ENCODE results near the gene CIBAR2.

CIBAR2 gene

DNA sequence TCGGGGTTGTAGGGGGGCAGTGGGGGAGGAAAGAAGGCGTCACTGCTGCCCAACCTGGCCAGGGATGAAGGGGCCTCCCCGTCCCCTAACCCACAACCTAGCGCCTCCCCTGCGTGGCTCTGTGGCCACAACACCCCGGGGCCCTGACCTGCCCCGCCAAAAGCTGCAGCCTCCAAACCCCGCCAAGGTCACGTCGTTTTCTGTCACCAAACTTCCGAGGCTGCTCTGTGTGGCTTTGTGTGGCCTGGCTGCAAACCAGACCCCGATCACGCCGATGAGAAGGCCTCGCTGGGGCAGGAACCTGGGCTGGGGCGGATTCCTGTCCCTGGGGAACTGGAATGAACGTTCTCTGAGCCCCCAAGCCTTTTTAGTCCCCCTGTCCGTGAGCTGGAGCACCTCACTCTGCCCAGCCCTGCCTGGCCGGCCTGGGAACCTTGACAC lies 30.5 kb upstream of the CIBAR2 start:
- no peak for DNase-seq (ENCODE audit: low read depth)
- TF ChIP-seq, protein P1, sequence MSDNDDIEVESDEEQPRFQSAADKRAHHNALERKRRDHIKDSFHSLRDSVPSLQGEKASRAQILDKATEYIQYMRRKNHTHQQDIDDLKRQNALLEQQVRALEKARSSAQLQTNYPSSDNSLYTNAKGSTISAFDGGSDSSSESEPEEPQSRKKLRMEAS (IDR thresholded peaks at IDR 0.05; ENCODE audit: low read depth, low read length): no peak
- no peak for TF ChIP-seq POLR2A (IDR thresholded peaks at IDR 0.05; ENCODE audit: extremely low read depth, insufficient read length)
- TF ChIP-seq, protein P2, sequence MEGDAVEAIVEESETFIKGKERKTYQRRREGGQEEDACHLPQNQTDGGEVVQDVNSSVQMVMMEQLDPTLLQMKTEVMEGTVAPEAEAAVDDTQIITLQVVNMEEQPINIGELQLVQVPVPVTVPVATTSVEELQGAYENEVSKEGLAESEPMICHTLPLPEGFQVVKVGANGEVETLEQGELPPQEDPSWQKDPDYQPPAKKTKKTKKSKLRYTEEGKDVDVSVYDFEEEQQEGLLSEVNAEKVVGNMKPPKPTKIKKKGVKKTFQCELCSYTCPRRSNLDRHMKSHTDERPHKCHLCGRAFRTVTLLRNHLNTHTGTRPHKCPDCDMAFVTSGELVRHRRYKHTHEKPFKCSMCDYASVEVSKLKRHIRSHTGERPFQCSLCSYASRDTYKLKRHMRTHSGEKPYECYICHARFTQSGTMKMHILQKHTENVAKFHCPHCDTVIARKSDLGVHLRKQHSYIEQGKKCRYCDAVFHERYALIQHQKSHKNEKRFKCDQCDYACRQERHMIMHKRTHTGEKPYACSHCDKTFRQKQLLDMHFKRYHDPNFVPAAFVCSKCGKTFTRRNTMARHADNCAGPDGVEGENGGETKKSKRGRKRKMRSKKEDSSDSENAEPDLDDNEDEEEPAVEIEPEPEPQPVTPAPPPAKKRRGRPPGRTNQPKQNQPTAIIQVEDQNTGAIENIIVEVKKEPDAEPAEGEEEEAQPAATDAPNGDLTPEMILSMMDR (IDR thresholded peaks at IDR 0.05; ENCODE audit: low read depth, low read length): no peak
- TF ChIP-seq MYC (IDR thresholded peaks at IDR 0.05; ENCODE audit: low read depth, low read length): no peak

DNA sequence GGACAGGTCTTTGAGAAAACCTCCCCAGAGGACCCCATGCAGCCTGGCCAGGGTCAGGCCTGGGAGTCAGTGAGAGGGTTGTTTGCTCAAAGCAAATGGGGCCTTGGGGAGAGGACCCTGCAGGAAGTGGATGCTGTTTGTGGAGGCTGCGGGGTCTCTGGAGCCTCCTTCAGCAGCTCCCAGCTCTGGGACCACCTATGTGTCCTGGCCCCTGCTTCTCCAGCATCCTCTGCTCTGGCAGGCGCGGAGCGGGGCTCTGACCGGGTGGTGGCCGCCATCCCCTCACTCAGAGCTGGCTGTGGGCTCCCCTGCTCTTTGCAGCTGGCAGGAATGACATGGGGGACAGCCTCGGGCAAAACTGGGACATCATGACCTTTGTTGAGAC lies 29.8 kb upstream of the CIBAR2 start:
- no peak for DNase-seq (ENCODE audit: low read depth)
- H3K4me3 ChIP-seq (ENCODE audit: low read depth, low read length): no peak overlapping the region
- TF ChIP-seq POLR2A (IDR thresholded peaks at IDR 0.05; ENCODE audit: extremely low read depth, insufficient read length): no peak
- no peak for TF ChIP-seq MYC (IDR thresholded peaks at IDR 0.05; ENCODE audit: low read depth, low read length)
- TF ChIP-seq, protein P2 (IDR thresholded peaks at IDR 0.05; ENCODE audit: low read depth, low read length): no peak
- TF ChIP-seq, protein P1 (IDR thresholded peaks at IDR 0.05; ENCODE audit: low read depth, low read length): no peak

More for the DNA sequence above, 30.5 kb upstream of the CIBAR2 start:
- no peak overlapping the region for H3K4me3 ChIP-seq (ENCODE audit: low read depth, low read length)

DNA sequence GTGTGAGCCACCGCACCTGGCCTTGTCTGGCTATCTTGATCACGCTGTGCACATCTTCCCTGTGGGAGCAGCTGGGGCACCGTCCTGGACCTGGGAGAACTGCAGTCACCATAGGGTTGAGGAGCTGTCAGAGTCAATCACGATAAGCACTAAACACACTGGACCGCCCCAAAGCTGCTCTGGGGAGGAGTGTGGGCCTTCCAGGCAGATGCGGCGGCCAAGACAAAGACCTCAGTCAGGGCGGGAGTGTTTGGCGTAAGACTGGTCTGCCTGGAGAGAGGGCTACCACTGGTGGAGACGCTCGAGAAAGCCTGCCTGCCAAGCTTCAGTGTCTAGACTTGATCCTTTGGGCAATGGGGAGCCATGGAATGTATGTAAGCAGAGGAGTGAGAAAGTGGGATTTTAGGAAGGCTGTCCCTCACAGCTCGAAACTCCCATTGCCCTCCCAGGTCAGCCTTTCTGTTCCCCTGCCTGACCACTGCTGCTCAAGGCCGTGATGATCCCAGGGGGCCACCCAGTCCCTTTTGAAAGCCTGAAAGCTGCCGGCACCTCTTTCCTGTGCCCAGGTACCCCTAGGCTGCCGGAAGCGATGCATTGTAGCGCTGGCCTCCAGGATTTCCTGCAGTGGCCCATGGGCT lies 29.3 kb upstream of the CIBAR2 start:
- TF ChIP-seq MYC (IDR thresholded peaks at IDR 0.05; ENCODE audit: low read depth, low read length): no peak
- TF ChIP-seq, protein P2 (IDR thresholded peaks at IDR 0.05; ENCODE audit: low read depth, low read length): no peak
- no peak for TF ChIP-seq POLR2A (IDR thresholded peaks at IDR 0.05; ENCODE audit: extremely low read depth, insufficient read length)
- TF ChIP-seq, protein P1 (IDR thresholded peaks at IDR 0.05; ENCODE audit: low read depth, low read length): no peak
- H3K4me3 ChIP-seq (ENCODE audit: low read depth, low read length): no peak overlapping the region
- DNase-seq (ENCODE audit: low read depth): no peak

DNA sequence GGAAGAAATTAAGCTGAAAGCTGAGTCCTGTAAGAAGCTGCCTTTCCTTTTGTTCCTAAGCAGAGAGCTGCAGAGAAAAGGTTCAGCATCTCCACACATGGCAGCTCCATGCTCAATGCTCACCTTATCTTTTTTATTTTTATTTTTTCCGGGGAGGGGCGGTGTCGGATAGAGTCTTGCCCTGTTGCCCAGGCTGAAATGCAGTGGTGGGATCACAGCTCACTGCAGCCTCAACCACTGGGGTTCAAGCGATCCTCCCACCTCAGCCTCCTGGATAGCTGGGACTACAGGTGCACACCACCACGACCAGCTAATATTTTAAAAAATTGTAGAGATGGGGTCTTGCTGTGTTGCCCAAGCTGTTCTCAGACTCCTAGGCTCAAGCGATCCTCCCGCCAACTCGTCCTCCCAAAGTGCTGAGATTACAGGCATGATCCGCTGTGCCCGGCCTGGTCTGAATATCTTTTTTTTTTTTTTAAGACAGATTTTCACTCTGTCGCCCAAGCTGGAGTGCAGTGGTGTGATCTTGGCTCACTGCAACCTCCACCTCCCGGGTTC lies 28.3 kb upstream of the CIBAR2 start:
- H3K4me3 ChIP-seq (ENCODE audit: low read depth, low read length): no peak overlapping the region
- TF ChIP-seq, protein P2 (IDR thresholded peaks at IDR 0.05; ENCODE audit: low read depth, low read length): no peak
- TF ChIP-seq, protein P1 (IDR thresholded peaks at IDR 0.05; ENCODE audit: low read depth, low read length): no peak
- no peak for TF ChIP-seq POLR2A (IDR thresholded peaks at IDR 0.05; ENCODE audit: extremely low read depth, insufficient read length)

DNA sequence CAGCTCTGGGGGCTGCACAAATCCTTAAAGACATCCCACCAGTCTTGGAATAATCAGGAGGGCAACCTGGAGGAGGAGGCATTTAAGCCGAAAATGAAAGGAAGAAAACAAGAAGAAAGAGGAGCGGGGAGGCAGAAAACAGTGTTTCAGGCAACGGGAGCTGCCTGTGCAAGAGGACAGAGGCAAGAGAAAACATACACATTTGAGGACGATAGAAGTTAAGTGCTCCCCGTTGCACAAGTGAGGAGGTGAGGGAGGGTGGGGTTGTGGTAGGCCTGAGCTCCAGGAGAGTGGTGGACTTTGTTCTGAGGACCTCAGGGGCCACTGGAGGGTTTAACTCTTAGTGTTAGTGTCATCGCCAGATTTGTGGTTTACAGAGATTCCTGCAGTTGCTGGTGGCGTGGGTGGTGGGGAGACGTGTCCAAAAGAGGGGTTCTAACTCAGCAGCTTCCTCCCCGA lies 27.6 kb upstream of the CIBAR2 start:
- H3K4me3 ChIP-seq (ENCODE audit: low read depth, low read length): no peak overlapping the region
- TF ChIP-seq, protein P1 (IDR thresholded peaks at IDR 0.05; ENCODE audit: low read depth, low read length): no peak
- TF ChIP-seq POLR2A (IDR thresholded peaks at IDR 0.05; ENCODE audit: extremely low read depth, insufficient read length) (no peak), MYC (IDR thresholded peaks at IDR 0.05; ENCODE audit: low read depth, low read length) (no peak)
- TF ChIP-seq, protein P2 (IDR thresholded peaks at IDR 0.05; ENCODE audit: low read depth, low read length): no peak
- DNase-seq (ENCODE audit: low read depth): no peak

More for the DNA sequence above, 28.3 kb upstream of the CIBAR2 start:
- DNase-seq (ENCODE audit: low read depth): no peak

All from NB4 (cell line).